Mammary epithelial cell (primary cell): ENCODE data around the gene DEPDC5.
"Not testable (repeated sequence)": the region's sequence is repeated elsewhere in the genome, so short reads cannot be mapped to it uniquely, and the experiment has no call there.

Experiments used
- CTCF ChIP-seq, 2 donors: IDR thresholded peaks in 1 of 2; conservative IDR thresholded peaks in 1 of 2; 2 replicates each; pipeline ENCODE4 v1.5.1; 2011 to 2012; ENCODE audit warnings: inconsistent platforms in 2 of 2, low read length in 2 of 2, mild to moderate bottlenecking in 2 of 2, control low read depth in 1 of 2, low read depth in 1 of 2; ENCODE audit not compliant: insufficient read depth in 1 of 2; ENCODE audit errors: extremely low read depth in 1 of 2
- EZH2 ChIP-seq: IDR thresholded peaks from 2 replicates; pipeline ENCODE4 v1.6.1; 2012; ENCODE audit warnings: low read length, inconsistent platforms, borderline replicate concordance

GRCh38 chr22:31740314-31740713 lies 13.5 kb upstream of the DEPDC5 start:
- TF ChIP-seq CTCF (conservative IDR thresholded peaks at IDR 0.05 in 1 of 2, IDR thresholded peaks at IDR 0.05 in 1 of 2; ENCODE audit: extremely low read depth in 1 of 2, insufficient read depth in 1 of 2, low read depth in 1 of 2, low read length in 2 of 2); EZH2: not testable (repeated sequence)
